Bronchial epithelial cell (primary cell): ENCODE data around the gene OMA1. TPM values are rescaled to one million over a fixed set of nuclear protein-coding genes. Genes with fewer than 3 reads are reported as not detected.

Source experiments
- DNase-seq: peaks from one replicate; pipeline ENCODE4 v3.0.0-alpha.2; 2010; ENCODE audit warnings: low read depth
- FAIRE-seq: peaks from 2 replicates; lab custom pipeline; 2011; peaks lifted over from hg19 to GRCh38; lab: Jason Lieb, UNC
- H3K27me3 ChIP-seq: 2 replicates; pipeline ENCODE4 v1.5.1; 2011; ENCODE audit warnings: low read length; ENCODE audit not compliant: control insufficient read depth, insufficient read depth
- H3K36me3 ChIP-seq: 2 replicates; pipeline ENCODE4 v1.5.1; 2011; ENCODE audit warnings: low read length; ENCODE audit not compliant: control insufficient read depth, insufficient read depth
- H3K4me3 ChIP-seq: 2 replicates; pipeline ENCODE4 v1.5.1; 2011; ENCODE audit warnings: mild to moderate bottlenecking, low read depth, low read length, control low read depth
- total RNA-seq: library from RNA; depleted of rRNA; stranded (reverse); fragments of >200 nt; gene quantifications from 2 replicates; pipeline ENCODE4 v1.2.1, GENCODE V29; 2014
- TF ChIP-seq, protein P1 (sequence below): IDR thresholded peaks from 2 replicates; pipeline ENCODE4 v1.5.1; 2011; ENCODE audit warnings: mild to moderate bottlenecking, moderate library complexity, low read length, control low read depth, inconsistent platforms; ENCODE audit not compliant: insufficient read depth, severe bottlenecking

OMA1 gene
- 21.6 and 25.0 TPM in 2 replicates for total RNA-seq

DNA sequence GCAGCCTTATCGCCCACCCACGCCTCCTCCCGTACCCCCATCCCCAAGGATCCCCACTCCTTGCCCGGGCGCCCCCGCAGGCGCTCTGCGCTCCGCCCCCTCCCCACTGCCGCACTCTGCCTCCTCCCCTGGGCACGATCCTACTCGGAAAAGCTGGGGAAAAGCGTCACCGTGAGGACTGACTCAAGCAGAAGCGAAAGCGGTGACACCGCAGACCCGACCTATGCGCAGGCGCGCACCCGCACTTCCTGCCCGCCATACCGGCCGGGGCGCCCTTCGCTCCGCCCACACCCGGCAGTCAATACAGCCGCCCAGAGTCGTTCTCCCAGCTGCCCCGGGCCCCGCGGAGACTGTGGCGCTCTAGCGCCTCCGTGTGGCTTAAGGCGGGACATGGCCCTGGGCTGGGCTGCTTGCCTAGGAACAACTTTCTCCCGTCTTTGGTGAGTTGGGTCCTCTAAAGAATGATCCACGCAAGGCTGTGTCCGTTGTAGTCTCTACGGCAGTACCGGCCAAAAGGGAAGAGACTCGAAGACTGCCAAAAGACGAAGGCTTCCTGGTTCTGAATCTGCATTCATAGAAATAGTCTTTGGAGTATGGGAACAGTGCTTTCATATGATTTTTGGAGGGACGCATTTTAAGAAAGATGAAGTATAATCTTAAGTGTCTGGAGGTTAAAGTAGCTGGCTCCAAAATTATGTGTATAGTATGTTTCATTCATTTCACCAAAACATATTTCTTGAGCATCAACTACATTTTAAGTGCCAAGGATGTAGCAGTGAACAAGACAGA lies at the start of gene OMA1:
Gene OMA1, minus strand, starts transcription at position 207 of the 789 bp plus-strand sequence. CDS start 7,432 bp downstream, outside the sequence.
- peak; percentile 92 for DNase-seq
- FAIRE-seq = no peak
- no peaks in the 10 kb centered on the region for H3K36me3 ChIP-seq
- peak within 1 kb of the TSS; percentile 62 for H3K4me3 ChIP-seq
- no peaks in the 10 kb centered on the region for H3K27me3 ChIP-seq
- TF ChIP-seq, protein P1, sequence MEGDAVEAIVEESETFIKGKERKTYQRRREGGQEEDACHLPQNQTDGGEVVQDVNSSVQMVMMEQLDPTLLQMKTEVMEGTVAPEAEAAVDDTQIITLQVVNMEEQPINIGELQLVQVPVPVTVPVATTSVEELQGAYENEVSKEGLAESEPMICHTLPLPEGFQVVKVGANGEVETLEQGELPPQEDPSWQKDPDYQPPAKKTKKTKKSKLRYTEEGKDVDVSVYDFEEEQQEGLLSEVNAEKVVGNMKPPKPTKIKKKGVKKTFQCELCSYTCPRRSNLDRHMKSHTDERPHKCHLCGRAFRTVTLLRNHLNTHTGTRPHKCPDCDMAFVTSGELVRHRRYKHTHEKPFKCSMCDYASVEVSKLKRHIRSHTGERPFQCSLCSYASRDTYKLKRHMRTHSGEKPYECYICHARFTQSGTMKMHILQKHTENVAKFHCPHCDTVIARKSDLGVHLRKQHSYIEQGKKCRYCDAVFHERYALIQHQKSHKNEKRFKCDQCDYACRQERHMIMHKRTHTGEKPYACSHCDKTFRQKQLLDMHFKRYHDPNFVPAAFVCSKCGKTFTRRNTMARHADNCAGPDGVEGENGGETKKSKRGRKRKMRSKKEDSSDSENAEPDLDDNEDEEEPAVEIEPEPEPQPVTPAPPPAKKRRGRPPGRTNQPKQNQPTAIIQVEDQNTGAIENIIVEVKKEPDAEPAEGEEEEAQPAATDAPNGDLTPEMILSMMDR = peak; percentile 99

DNA sequence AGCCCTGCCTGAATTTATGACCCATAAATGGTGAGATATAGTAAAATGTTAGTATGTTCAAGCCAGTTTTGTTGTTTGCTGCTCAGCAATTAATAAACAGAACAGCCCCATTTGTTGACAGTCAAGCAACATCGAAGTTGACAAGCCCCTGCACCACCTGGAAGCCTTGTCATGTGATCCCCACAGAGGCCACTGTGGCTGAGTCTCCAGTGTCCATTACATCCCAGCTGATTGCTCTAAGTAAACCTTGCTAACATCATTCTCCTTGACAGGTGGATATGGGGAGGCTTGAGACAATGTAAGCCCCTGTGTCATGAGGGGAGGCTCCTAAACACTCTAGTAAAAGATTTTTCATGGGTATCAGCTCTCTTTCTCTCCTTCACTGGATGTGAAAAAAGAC lies 48.0 kb upstream of the OMA1 start:
- no peaks in the 10 kb centered on the region for H3K27me3 ChIP-seq
- no peak for FAIRE-seq
- TF ChIP-seq, protein P1 = no peak

DNA sequence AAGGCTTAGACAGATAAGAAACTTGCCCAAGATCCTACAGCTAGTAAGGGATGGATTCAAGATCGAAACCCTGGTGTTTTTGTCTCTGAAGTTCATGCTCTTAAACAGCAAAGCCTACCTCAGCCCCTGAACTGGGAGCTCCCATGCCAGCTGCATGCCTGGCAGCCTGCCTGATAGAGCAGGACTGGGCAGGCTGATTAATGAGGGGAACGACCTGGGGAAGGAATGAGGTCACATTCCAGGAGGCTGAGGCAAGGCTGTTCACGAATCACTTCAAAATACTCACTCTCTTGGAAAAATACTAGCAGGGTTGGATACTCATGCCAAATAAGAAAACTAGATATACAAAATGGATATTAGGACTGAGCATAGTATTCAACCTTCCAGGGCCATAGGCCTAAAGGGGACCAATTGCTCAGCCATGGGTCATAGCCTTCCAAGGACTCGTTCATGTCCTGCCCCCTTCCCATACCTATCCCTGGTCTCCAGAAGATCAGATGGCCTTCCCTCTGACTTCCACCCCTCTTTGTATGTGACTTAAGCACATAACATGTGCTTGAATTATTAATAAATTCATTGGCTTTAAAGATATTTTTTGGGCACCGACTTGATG lies 46.1 kb upstream of the OMA1 start:
- Histone ChIP-seq H3K36me3 (no peaks in the 10 kb centered on the region), H3K4me3 (no peak overlapping the region), H3K27me3 (no peaks in the 10 kb centered on the region)
- TF ChIP-seq, protein P1 = no peak
- DNase-seq = peak; percentile 97
- FAIRE-seq = peak; percentile 90

More for the DNA sequence above, 48.0 kb upstream of the OMA1 start:
- no peak for DNase-seq
- H3K36me3 ChIP-seq = no peaks in the 10 kb centered on the region
- H3K4me3 ChIP-seq = no peak overlapping the region

DNA sequence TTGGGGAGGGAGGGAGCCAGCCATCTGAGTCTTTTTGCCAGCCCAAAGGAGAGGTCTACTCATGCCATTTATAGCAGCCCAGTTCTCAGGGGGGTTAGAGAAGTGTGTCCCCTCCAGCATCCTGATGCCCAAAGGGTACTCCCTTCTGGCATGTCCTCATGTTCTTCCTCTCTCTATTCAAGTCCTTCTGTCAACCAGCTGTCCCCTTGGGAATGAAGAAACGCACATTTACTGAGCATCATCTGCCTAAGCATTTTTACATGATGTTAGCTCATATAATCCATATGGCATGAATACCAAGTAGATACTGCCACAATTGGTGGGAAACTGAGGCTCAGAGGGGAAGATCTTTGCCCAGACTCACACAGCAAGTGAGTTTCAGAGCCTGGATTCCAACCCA lies 45.3 kb upstream of the OMA1 start:
- Histone ChIP-seq H3K27me3 (no peaks in the 10 kb centered on the region), H3K4me3 (no peak overlapping the region), H3K36me3 (no peaks in the 10 kb centered on the region)
- DNase-seq = no peak
- TF ChIP-seq, protein P1 = no peak
- FAIRE-seq = no peak

DNA sequence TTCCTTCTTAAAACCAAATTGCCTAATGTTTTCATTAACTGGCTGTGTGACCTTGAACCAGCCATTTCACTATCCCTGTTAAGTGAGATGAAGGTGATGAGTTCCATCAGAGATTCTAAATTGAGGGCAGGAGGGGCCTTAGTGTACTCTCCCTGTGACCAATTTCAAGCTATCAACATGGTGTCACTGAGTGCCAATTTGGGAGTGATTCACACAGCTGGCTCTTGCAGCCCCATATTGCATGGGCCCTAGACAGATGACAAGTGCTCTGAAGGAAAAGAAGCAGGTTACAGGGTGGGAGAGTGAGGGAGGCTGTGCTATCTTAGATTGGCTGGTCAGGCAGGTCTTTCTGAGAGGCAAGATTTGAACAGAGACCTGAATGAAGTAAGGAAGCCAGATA lies 43.5 kb upstream of the OMA1 start:
- Histone ChIP-seq H3K36me3 (no peaks in the 10 kb centered on the region), H3K4me3 (no peak overlapping the region), H3K27me3 (no peaks in the 10 kb centered on the region)
- FAIRE-seq (no peak), DNase-seq (no peak)
- TF ChIP-seq, protein P1 = no peak
